ENCODE results near the gene CYP2A6.
"Not testable (repeated sequence)": the region's sequence is repeated elsewhere in the genome, so short reads cannot be mapped to it uniquely, and the experiment has no call there.

GRCh38 chr19:40838477-40838876, 11.8 kb downstream of the CYP2A6 start:
- TF ChIP-seq, protein P1, sequence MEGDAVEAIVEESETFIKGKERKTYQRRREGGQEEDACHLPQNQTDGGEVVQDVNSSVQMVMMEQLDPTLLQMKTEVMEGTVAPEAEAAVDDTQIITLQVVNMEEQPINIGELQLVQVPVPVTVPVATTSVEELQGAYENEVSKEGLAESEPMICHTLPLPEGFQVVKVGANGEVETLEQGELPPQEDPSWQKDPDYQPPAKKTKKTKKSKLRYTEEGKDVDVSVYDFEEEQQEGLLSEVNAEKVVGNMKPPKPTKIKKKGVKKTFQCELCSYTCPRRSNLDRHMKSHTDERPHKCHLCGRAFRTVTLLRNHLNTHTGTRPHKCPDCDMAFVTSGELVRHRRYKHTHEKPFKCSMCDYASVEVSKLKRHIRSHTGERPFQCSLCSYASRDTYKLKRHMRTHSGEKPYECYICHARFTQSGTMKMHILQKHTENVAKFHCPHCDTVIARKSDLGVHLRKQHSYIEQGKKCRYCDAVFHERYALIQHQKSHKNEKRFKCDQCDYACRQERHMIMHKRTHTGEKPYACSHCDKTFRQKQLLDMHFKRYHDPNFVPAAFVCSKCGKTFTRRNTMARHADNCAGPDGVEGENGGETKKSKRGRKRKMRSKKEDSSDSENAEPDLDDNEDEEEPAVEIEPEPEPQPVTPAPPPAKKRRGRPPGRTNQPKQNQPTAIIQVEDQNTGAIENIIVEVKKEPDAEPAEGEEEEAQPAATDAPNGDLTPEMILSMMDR (IDR thresholded peaks at IDR 0.05): not testable (repeated sequence)
- TF ChIP-seq POLR2A (IDR thresholded peaks at IDR 0.05): not testable (repeated sequence)

All from adrenal gland (tissue), 5 donors.